Stimulated activated CD8-positive, alpha-beta memory T cell treated with anti-CD3 and anti-CD28 coated beads, Interleukin-12 subunit alpha, Interleukin-12 subunit beta, amount 100 ng/mL, for 1 hour (primary cell): ENCODE data around the gene CAMSAP1.

Experiments
- DNase-seq: peaks from one replicate; pipeline ENCODE4 v3.0.0-alpha.2; 2020; ENCODE audit warnings: low read depth

Gene CAMSAP1

GRCh38 chr9:135792268-135793128, 114.8 kb downstream of the CAMSAP1 start:
- no peak for DNase-seq

- DNase-seq: no peak
Measured at GRCh38 chr9:135791431-135792267, 115.7 kb downstream of the CAMSAP1 start.

GRCh38 chr9:135790850-135791249, 116.5 kb downstream of the CAMSAP1 start:
- DNase-seq: no peak

GRCh38 chr9:135790356-135790755, 117.0 kb downstream of the CAMSAP1 start:
- DNase-seq: no peak

GRCh38 chr9:135789838-135790291, 117.5 kb downstream of the CAMSAP1 start:
- DNase-seq: no peak

GRCh38 chr9:135788576-135789300, 118.6 kb downstream of the CAMSAP1 start:
- DNase-seq: no peak

GRCh38 chr9:135787776-135788575, 119.4 kb downstream of the CAMSAP1 start:
- DNase-seq: no peak

DNA sequence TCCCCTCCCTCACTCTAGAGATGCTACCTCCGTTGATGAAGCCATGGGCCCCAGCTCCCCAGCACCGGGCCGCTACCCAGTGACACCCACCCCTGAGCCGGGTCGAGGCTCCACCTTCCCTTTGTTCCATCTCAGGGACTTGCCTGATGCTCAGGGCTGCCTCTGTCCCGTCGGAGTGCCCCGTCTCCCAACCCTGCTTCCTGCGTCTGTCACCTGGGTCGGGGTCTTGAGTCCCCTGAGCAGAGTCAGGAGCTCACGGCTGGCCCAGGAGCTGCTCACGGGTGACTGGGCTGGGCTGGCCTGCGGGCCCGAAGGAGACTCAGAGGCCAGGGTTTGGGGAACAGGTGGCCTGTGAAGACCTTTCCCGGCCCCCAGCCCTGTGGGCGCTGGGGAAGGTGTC, 120.0 kb downstream of the CAMSAP1 start:
- DNase-seq: no peak

DNA sequence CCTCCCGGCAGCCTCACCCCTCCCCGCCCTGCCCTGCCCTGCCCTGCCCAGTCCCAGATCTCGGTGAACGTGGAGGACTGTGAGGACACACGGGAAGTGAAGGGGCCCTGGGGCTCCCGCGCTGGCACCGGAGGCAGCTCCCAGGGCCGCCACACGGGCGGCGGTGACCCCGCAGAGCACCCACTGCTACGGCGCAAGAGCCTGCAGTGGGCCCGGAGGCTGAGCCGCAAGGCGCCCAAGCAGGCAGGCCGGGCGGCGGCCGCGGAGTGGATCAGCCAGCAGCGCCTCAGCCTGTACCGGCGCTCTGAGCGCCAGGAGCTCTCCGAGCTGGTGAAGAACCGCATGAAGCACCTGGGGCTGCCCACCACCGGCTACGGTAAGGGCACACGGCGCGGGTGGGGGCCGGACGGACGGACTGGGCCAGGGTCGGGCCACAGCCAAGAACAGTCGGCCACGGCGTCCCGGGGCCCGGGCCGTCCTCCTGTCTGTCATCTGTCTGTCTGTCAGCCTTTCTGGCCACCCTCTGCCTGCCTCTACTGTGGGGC, 121.1 kb downstream of the CAMSAP1 start:
- no peak for DNase-seq

- no peak for DNase-seq
Measured at GRCh38 chr9:135785013-135785575, 122.3 kb downstream of the CAMSAP1 start.

GRCh38 chr9:135783540-135784245, 123.7 kb downstream of the CAMSAP1 start:
- DNase-seq: no peak

DNA sequence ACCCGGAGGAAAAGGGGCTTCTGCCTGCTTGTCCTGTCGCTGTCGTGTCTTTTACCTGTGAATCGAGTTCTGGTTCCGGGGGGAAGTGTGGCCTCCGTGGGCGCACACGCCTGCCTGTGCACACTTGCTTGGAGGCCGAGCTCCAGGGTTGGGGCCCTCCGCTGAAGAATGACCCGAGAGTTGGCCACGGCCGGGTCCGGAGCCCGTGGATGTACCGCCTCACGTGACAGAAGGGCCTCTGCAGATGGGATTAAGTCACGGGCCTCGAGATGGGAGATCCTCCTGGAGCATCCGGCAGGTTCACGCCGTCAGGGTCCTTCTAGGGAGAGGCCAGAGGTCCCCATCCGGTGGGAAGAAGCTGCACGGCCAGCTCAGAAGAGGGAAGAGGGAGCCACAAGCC, 124.4 kb downstream of the CAMSAP1 start:
- no peak for DNase-seq

DNA sequence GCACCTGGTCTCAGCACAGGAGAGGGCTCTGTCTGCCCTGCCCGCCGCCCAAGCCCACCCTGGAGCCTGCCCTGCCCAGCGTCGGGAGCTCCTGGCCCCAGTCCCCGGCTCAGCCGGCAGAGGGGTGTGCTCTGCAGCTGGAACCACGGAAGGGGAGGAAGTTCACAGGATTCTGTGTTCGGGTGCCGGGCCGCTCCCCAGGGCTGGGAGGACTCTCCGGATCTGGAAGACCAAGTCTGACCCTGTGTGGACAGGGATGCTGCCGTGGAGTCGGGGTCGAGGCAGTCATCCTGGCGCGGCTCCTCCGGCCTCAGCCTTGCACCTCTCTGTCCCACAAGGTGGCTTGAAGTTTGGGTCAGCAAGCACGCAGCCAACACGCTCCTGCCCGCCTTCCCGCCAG, 126.7 kb downstream of the CAMSAP1 start:
- DNase-seq: no peak

DNA sequence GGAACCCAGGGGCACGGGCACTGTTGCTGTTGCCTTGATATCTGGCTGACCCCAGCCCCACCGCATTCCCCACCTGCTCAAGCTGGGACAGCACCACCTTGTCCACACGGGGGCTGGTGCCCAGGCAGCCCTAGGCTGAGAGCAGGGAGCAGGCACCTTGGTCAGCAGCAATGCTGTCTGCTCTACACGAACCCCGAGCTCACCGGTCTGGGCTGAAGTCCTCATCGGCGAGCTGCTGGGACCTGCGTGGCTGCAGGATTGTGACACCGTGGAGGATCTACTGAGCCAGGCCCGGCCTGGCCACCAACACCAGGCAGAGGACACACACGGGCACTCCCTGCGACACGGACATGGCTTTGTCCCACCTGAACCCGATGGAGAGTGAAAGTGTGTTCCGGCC, 127.3 kb downstream of the CAMSAP1 start:
- no peak for DNase-seq

DNA sequence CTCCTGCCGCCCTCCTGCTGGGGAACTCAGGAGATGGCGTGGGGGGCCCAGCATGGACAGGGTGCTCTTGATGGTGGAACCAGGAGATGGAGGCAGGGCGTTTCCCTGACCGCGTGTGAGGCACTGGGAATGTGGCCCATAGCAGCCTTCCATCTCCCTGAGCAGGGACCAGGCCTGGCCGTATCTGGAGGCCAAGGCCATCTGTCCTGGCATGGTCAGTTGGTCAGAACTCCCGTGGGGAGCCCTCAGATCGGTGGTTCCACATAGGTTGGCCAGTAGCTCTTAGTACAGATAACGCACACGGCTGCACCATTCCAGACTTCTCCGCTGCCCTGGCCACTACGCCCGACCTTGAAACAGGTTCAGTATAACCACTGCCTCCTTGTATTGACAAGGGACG, 127.8 kb downstream of the CAMSAP1 start:
- no peak for DNase-seq

GRCh38 chr9:135778421-135778820, 128.9 kb downstream of the CAMSAP1 start:
- no peak for DNase-seq

DNA sequence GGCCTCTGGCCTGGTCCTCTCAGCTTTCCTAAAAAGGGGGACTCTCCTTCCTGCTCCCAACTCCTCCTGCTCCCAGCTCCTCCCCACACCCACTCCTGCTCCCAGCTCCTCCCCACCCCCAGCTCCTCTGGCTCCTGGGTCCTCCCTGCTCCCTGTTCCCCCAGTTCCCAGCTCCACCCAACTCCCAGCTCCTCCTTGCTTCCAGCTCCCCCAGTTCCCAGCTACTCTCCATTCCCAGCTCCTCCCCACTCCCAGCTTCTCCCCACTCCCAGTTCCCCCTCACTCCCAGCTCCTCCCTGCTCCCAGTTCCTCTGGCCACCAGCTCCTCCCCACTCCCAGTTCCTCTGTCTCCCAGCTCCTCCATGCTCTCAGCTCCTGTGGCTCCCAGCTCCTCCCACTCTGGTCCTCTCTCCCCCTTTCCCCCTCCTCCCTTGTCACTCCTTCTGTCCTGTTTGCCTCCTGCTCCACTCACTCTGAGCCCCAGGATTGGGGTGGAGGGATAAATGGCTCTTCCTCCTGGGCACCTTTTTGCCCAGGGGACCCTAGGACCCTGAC, 129.6 kb downstream of the CAMSAP1 start:
- no peak for DNase-seq

DNA sequence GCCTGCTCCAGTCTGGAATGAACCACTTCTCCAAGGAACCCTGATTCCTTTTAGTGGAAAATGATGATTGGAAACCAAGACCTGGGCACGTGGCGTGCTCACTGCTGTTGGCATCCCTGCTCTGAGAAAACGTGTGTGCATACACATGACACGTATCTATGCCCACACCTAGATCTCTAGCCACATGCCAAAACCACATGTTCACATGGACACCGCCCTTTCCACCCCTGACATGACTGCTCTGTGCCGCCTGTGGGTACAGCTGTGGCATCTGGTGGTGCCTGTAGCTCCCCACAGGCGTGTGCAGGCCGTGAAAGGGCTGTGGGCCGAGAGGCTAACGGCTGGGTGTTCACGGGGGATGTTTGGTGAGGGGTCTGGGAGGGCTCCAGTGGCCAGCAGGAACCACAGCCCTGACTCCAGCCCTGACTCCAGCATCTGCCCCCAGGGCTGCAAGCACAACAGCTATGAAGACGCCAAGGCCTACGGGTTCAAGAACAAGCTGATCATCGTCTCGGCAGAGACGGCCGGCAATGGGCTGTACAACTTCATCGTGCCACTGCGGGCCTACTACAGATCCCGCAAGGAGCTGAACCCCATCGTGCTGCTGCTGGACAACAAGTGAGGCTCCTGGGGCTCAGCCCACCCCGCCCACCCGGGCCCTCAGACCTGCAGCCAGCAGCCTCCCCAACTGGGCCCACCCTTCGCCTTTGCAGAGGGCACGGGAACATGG, 130.3 kb downstream of the CAMSAP1 start:
- no peak for DNase-seq

GRCh38 chr9:135775911-135776310, 131.4 kb downstream of the CAMSAP1 start:
- DNase-seq: no peak
